Stimulated activated CD4-positive, alpha-beta T cell treated with anti-CD3 and anti-CD28 coated beads, Interleukin-15, amount 100 ng/mL, for 24 hours (primary cell): ENCODE measurements around the gene XPR1.
"Not testable (repeated sequence)": the region's sequence is repeated elsewhere in the genome, so short reads cannot be mapped to it uniquely, and the experiment has no call there.

Experiments used
- DNase-seq: peaks from one replicate; pipeline ENCODE4 v3.0.0-alpha.2; 2020

The XPR1 gene

DNA sequence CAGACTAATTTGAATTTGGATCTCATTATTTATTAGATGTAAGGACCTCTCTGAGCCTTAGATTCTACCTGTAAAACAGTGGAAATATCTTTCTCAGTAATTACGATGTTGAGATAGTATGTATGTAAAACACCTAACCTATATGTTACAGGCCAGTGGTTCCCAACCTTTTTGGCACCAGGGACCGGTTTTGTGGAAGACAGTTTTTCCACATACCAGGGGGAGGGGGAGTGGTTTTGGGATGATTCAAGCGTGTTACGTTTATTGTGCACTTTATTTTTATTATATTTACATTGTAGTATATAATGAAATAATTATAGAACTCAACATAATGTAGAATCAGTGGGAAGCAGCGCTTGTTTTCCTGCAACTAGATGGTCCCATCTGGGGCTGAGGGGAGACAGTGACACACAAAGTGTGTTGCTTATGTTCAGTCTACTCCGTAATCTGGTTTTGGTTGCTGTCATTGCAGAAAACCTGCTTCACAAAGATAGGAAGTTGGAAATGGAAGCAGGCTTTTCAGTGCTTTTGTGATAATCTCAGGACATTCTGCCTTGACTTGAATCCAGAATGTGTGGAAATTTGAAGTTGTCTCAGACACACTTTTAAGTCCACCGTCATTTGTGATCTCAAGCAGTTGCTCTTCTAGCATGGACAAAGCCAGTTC, 12.8 kb downstream of the XPR1 start:
- DNase-seq: no peak

GRCh38 chr1:180645261-180645660, 13.4 kb downstream of the XPR1 start:
- DNase-seq: not testable (repeated sequence)

DNA sequence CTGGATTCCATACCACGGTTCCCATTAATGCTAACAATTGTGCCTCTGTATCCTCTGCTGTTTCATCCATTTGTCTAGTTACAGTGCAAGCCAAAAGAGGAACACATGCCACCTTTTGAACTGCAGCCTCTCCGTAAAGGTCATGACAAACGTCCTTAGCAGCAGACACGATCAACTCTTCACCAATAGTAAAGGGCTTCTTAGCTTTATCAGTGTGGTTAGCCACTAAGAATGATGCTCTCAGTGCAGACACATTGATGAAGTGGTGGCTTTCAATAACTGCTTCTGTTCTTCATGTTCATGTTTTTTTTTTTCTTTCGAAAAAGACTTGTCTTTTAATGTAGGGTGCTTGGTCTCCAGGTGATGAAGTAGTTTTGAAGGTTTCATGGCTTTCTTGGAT, 14.3 kb downstream of the XPR1 start:
- DNase-seq: no peak

GRCh38 chr1:180646547-180646946, 14.7 kb downstream of the XPR1 start:
- peak; percentile 7 for DNase-seq

DNA sequence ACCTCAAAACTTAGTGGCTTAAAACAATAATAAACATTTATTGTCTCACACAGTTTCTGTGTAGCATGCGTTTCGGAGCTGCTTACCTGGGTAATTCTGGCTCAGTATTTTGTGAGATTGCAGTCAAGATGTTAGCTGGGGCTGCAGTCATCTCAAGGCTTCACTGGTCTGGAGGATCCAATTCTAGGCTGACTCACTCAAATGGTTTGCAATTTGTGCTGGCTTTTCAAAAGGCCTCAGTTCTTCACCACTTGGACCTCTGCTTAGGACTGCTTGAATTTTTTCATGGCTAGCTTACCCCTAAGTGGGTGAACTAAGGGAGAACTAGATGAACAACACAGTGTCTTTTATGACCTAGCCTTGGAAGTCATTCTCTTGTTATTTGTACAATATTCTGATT, 21.0 kb downstream of the XPR1 start:
- DNase-seq: no peak

GRCh38 chr1:180662709-180663108, 30.9 kb downstream of the XPR1 start:
- DNase-seq: no peak

DNA sequence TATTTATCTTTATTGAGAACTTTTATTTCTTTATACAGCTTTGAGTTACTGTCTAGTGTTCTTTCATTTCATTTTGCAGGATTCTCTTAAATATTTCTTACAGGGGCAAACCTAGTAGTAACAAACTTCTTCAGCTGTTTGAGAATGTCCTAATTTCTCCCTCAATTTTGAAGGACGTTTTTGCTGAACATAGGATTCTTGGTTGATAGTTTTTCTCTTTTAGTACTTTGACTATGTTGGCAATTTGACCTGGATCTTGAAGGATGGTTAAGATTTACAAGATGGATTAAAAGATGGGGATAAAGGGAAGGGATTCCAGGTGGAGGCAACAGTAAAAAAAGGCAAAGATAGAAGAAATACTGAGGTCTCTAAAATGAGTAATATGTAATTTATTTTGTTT, 38.9 kb downstream of the XPR1 start:
- no peak for DNase-seq

GRCh38 chr1:180672105-180672504, 40.3 kb downstream of the XPR1 start:
- no peak for DNase-seq

- DNase-seq: no peak
Observed at GRCh38 chr1:180672505-180672904, 40.7 kb downstream of the XPR1 start.

DNA sequence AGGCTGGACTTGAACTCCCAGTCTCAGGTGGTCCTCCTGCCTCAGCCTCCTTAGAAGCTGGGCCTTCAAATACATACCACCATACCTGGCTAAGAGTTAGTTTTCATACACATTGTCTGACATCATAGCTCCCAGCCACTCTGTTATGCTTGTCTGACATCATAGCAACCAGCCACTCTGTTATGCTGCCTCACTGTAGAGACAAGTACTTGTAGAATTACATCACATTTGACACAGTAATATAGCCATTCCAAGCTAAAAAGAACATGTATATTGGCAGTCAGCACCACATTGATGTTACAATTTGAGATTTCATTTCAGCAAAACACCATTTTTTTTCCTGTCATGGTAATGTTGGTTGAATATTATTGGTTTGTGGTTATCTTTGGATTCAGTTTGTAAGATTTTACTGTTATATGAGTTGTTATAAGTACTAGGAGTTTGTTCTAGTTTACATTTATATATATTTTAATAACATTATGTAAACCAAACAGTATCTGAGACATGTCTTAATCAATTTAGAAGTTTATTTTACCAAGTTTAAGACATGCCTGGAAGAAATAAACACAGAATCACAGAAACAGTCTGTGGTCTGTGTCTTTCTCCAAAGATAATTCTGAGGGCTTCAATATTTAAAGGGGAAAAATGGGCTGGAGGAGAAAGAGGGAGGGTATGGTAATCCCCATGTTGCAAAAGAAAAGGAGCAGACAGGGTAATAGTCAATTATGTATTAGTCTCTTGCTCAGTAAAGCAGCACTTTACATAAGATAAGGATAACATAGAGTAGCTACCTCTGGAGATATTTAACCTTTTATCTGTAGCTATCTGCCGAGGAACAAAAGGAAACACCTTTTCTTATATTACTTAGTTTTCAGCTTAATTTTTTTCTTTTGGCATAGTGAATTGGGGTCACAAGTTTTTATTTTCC, 43.0 kb downstream of the XPR1 start:
- DNase-seq: no peak

DNA sequence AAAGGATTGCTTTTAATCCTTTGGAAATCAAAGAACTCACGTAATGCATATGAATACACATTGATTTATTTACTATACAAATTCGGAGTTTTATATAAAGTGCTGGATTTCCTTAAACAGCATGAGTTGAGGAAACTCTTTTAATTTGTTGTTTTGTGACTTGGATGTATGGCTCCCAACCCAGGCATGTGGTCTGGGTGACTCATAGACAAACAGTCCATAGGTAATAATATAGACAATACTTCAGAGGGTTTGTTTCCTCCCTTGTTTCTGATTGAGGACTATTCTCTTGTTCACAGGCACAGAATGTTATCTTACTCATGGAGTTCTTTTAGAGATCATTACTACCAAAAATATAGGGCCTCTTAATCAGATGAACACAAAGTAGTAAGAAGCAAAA, 43.8 kb downstream of the XPR1 start:
- no peak for DNase-seq

DNA sequence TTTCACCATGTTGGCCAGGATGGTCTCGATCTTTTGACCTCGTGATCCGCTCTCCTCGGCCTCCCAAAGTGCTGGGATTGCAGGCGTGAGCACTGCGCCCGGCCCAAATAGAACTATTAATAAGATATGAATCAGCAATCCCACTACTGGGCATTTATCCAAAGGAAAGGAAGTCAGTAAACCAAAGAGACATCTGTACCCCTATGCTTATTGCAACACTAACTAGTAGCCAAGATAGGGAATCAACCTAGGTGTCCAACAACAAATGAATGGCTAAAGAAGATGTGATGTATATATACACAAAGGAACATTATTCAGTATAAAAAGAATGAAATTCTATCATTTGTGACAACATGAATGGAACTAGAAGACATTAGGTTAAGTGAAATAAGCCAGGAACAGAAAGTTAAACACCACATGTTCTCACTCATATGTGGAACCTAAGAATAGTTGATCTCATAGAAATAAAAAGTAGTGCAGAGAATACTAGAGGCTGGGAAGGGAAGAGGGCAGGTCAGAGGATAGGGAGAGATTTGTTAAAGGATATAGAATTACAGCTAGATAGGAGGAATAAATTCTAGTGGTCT, 48.8 kb downstream of the XPR1 start:
- no peak for DNase-seq

GRCh38 chr1:180683117-180683516, 51.3 kb downstream of the XPR1 start:
- not testable (repeated sequence) for DNase-seq

DNA sequence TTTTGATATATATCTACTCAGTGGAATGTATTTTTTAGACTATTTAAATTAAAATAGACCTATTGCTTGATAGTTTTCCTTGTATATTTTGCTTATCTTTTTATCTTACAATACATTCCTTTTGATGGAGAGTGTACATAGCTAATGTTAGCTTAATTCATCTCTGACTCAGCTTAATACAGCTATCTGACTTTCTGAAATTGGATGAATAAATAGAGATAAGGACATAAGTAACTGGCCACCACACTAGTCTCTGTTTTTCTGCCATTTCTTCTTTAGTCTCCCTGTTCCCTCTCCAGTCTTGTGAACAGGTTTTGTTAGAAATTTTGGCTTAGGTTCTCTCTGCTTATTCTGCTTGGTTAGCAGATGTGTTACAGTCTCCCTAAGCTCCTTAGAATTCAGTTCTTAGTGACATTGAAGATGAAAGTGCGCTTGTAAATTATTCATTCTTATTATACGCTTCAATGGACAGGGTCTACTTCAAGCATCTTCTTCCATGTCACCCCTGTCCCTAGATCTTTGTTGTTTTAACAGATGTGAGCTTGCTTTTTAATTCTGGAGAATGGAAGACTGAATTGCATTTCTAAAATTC, 59.6 kb downstream of the XPR1 start:
- DNase-seq: no peak

DNA sequence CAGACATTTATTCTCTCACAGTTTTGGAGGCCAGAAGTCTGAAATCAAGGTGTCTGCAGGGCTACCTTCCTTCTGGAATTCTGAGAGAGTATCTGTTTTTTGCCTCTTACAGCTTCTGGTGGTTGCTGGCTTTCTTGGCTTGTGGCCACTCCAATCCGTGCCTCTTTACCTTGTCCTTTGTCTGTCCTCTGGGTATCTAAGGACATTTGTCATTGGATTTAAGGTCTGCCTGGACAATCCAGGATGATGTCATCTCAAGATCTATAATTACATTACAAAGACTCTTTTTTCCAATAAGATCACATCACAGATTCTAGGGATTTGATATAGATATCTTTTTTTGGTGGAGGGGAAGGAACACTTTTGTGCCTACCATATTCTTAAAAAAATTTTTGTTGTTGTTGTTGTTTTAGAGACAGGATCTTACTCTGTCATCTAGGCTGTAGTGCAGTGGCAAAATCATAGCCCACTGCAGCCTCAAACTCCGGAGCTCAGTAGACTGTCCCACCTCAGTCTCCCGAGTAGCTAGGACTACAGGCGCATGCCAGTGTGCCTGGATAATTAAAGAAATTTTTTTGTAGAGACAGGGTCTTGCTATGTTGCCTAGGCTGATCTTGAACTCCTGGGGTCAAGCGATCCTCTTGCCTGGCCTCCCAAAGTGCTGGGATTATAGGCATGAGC, 61.9 kb downstream of the XPR1 start:
- no peak for DNase-seq

- no peak for DNase-seq
Observed at GRCh38 chr1:180695282-180695681, 63.5 kb downstream of the XPR1 start.

DNA sequence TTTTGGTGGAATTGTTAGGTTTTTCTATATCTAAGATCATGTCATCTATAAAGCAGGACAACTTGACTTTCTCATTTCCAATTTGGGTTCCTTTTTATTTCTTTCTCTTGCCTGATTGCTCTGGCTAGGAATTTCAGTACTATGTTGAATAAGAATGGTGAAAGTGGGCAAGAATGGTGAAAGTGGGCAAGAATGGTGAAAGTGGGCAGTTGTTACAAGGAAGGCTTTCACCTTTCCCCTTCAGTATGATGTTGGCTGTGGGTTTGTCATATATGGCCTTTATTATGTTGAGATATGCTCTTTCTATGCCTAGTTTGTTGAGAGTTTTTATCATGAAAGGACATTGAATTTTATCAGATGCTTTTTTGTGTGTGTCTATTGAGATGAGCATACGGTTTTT, 64.5 kb downstream of the XPR1 start:
- no peak for DNase-seq

GRCh38 chr1:180698580-180698979, 66.8 kb downstream of the XPR1 start:
- no peak for DNase-seq

- not testable (repeated sequence) for DNase-seq
Observed at GRCh38 chr1:180702376-180702775, 70.6 kb downstream of the XPR1 start.

DNA sequence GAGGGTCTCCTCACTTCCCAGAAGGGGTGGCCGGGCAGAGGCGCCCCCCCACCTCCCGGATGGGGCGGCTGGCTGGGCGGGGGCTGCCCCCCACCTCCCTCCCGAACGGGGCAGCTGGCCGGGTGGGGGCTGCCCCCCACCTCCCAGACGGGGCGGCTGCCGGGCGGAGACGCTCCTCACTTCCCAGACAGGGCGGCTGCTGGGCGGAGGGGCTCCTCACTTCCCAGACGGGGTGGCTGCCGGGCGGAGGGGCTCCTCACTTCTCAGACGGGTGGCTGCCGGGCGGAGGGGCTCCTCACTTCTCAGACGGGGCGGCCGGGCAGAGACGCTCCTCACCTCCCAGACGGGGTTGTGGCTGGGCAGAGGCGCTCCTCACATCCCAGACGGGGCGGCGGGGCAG, 78.9 kb downstream of the XPR1 start:
- DNase-seq: not testable (repeated sequence)

DNA sequence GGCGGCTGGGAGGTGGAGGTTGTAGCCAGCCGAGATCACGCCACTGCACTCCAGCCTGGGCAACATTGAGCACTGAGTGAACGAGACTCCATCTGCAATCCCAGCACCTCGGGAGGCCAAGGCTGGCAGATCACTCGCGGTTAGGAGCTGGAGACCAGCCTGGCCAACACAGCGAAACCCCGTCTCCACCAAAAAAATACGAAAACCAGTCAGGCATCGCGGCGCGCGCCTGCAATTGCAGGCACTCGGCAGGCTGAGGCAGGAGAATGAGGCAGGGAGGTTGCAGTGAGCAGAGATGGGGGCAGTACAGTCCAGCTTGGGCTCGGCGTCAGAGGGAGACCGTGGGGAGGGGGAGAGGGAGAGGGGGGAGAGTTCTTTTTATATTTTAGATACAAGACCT, 79.4 kb downstream of the XPR1 start:
- not testable (repeated sequence) for DNase-seq

DNA sequence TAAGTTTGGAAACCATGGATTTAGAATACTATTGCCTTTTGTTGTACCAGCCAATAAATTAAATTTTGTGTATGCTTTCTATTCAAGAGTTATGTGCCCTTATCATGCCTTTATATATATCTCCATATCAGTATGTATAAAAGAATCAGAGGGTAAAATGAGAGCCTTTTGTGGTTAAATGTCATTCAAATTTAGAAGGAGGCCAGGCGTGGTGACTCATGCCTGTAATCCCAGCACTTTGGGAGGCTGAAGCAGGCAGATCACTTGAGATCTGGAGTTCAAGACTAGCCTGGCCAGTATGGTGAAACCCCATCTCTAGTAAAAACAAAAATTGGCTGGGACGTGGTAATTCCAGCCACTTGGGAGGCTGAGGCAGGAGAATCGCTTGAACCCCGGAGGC, 88.9 kb downstream of the XPR1 start:
- DNase-seq: no peak

- DNase-seq: no peak
Observed at GRCh38 chr1:180722586-180722985, 90.8 kb downstream of the XPR1 start.
